HG02610 (cell line): ENCODE measurements around the gene OR4D2.

ENCODE experiments used
- ATAC-seq: cut with Tn5 transposase; IDR thresholded peaks from one replicate; pipeline ENCODE4 v1.9.1; 2021; ENCODE audit warnings: mild to moderate bottlenecking, moderate library complexity; ENCODE audit not compliant: unreplicated experiment

The OR4D2 gene

DNA sequence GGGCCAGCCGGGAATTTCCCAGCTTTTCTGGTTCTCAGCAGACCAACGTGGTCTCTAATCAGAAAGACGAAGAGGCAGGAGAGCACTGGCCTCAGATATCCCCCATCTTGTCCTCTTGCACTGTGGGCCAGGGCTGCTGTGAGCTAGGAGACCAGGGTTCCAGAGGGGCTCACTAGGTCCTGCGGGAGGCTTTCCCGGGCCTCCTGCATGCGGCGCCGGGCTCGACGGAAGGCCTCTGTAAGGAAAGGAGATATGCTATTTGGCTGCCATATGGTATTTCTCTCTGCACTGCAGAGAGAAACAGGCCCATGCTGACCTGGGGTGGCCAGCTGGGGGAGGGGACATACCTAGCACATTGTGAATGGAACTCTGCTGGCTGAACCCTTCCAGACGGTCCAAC lies 39.2 kb downstream of the OR4D2 start:
- ATAC-seq = no peak

DNA sequence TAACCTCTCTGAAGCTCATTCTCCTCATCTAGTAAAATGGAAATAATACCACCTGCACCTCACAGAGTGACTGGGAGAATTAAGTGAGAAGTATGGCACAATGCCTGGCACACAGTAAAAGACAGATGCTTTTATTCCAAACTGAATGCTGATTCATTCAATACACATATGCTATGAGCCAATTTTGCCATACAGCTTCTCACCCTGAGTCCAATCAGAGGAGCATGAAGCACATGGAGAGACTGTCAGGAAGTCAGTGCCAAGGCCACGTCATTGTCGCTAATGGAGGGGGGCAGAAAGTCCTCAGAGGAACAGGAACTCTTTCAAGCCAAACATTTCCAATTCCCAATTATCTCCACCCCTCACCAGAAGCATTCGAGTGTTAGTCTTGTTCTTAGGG lies 40.7 kb downstream of the OR4D2 start:
- ATAC-seq = no peak

DNA sequence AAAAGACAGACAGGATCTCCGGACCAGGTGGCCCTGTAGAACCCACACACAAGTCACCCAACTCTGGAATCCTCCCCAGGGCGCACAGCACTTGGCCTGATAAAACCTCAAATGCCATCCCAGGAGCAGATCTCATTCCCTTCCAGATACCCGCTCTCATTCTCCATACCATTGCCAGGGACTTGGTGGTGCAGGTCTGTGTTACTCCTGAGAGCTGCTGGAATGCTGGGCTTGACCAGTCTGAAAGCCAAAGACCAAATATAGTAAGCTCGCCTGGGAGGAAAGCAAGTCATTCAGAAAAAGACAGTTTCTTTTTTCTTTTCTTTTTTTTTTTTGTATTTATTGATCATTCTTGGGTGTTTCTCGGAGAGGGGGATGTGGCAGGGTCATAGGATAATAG lies 41.6 kb downstream of the OR4D2 start:
- no peak for ATAC-seq

GRCh38 chr17:58210922-58211321 lies 44.1 kb downstream of the OR4D2 start:
- no peak for ATAC-seq

DNA sequence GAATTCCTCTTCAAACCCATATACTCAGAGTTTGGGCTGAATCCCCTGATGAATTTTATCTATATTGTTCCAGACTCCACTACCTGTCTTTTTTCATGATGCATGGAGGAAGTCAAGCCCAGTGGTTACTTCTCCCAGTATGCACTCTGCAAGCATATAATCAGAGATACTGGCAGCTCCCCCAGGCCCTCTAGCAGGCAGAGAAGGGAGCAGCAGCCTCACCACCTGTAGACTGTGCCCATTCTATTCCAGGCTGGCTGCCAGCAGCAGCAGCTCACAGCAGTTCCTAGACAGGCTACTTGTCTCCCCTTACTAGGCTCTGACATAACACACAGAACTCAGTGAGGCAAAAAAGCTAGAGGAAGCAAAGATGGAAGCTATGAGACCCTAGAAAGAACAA lies 48.9 kb downstream of the OR4D2 start:
- ATAC-seq = no peak

- no peak for ATAC-seq
Observed at GRCh38 chr17:58217766-58218165, 51.0 kb downstream of the OR4D2 start.

- peak; percentile 92 for ATAC-seq
Observed at GRCh38 chr17:58219007-58219788, 52.4 kb downstream of the OR4D2 start, which contains the start of gene MKS1. MKS1 (minus strand) TSS chr17:58219255; CDS start chr17:58219230, 25 bp downstream.

GRCh38 chr17:58219789-58220183 lies 53.0 kb downstream of the OR4D2 start:
- ATAC-seq = no peak
